GM18868 (cell line): ENCODE measurements around the gene ATP5F1D.

ENCODE experiments used
- ATAC-seq: cut with Tn5 transposase; IDR thresholded peaks from one replicate; pipeline ENCODE4 v1.9.1; 2021; ENCODE audit warnings: mild to moderate bottlenecking, moderate library complexity; ENCODE audit not compliant: unreplicated experiment

The ATP5F1D gene

DNA sequence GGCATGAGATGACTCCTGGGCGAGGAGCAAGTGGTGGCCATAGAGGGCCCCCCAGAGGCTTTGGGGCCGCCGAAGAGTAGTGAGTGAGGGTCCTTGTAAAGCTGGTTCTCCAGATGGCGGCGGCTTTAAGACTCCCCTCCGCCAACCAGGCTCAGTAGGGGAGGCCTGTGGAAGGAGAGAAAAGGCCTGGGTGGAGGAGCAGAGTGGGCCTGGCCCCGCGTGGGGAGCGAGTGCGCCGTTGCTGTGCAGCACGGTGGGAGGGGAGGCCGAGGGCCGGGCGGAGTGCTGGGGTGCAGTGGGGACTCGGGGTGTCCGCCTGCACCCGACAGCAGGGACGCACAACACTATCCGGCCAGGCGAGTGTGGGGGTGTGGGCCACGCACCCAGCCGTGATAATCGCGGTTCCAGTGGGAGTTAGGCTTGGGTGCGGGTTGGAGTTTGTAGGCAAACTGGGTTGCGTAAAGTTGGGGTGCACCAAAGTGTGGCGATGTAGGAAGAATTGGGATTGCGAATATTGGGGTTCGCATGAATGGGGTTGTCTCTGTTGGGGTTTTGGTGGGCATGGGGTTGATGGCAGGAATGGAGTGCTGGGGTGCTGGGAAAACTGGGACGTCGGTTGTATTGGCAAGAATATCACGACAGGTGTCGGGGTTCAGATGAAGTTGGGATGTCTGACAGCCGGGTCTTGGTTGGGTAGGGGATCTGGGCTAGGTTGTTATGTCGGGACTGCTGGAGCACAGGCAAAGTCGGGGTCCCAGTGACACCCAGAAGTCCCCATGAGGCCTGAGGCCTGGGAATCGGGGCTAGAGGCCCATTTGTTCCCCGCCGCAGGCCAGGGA, 26.9 kb downstream of the ATP5F1D start:
- no peak for ATAC-seq

DNA sequence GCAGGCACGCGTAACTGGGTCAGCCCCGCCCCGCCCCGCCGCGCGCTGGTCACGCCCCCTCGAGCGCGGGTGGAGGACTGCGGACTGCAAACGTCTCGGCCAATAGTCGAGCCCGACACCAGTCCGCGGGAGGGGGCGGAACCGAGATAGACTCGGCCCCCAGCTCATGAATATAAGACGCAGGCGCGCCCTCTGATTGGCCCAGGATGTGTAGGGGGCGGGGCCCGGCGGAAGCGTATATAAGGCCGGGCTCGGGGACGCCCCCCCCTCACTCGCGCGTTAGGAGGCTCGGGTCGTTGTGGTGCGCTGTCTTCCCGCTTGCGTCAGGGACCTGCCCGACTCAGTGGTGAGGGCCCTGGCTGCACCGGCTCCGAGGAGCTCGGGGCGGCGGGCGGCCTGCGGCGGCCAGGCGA, 27.5 kb downstream of the ATP5F1D start, which contains the start of gene CIRBP:
CIRBP (plus strand) TSS at position 268 of the 413 bp plus-strand sequence. CDS start 1,602 bp downstream, outside the sequence.
- ATAC-seq = peak; percentile 58

DNA sequence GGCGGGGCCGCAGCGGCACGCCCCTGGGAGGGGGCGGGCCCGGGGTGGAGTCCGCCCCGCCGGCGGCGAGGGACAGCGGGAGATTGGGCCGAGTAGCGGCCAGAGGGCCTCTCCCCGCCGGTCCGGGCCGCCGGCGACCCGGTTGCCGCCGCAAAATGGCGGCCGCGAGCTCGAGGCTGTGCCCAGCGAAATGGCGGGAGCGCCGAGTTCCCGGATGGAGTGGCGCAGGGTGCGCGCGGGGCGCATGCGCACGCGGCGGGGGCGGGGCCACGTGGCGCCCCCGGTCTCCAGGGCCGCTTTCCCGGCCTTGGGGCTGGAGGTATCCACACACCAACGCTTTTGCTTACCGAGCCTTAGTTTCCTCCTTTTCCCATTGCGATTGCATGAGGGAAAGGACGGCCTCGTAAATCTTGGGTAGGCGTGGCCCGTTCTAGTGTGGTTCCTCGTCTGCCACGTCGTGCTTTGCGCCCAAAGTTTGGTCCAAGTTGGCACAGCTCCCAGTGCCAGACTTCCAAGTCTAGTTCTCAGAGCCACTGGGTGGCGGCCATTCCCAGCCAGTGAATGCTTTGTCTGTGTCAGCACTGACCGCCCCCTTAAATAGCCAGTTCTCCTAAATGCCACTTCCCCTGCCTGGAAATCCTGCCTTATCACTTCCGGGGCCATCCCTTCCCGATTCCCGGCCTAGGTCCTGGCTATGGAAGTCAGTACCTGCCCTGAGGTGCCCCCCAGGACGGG, 28.1 kb downstream of the ATP5F1D start:
- ATAC-seq = peak; percentile 27

DNA sequence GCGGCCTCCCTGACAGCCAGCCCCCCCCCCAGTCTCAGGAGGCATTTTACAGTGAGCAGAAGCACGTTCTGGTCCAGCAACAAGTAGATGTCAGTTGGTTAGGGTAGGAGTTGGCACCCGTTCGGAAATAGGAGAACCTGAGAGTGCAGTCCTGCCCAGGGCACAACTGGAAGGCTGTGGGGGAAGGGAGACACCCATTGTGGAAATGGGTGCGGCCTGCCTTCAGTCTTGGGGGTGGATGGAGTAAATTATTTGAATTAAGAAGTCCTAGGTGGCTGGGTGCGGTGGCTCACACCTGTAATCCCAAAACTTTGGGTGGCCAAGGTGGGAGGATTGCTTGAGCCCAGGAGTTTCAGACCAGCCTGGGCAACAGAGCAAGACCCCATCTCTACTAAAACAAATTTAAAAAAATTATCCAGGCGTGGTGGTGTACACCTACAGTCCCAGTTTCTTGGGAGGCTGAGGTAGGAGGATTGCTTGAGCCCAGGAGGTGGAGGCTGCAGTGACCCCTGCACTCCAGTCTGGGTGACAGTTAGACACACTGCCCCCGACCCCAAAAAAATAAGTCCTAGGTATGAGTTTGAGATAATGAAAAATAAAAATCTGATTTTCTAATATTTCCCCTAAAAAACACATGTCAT, 28.8 kb downstream of the ATP5F1D start:
- no peak for ATAC-seq

DNA sequence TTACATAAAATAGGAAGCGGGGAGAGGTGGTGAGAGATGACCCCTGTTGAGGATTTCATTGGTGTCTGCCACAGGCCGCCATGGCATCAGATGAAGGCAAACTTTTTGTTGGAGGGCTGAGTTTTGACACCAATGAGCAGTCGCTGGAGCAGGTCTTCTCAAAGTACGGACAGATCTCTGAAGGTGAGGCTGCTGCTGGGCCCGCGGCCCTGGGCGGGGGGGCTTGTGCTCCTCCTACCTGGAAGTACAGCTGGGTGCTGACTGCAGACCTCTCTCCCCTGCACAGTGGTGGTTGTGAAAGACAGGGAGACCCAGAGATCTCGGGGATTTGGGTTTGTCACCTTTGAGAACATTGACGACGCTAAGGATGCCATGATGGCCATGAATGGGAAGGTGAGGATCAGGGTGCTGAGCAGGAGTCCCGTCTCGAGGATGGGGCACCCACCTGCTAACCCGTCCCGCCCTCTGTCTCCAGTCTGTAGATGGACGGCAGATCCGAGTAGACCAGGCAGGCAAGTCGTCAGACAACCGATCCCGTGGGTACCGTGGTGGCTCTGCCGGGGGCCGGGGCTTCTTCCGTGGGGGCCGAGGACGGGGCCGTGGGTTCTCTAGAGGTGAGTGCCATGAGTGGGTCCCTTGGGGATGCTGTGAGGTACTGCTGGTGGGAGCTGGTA, 29.4 kb downstream of the ATP5F1D start:
- ATAC-seq = no peak

DNA sequence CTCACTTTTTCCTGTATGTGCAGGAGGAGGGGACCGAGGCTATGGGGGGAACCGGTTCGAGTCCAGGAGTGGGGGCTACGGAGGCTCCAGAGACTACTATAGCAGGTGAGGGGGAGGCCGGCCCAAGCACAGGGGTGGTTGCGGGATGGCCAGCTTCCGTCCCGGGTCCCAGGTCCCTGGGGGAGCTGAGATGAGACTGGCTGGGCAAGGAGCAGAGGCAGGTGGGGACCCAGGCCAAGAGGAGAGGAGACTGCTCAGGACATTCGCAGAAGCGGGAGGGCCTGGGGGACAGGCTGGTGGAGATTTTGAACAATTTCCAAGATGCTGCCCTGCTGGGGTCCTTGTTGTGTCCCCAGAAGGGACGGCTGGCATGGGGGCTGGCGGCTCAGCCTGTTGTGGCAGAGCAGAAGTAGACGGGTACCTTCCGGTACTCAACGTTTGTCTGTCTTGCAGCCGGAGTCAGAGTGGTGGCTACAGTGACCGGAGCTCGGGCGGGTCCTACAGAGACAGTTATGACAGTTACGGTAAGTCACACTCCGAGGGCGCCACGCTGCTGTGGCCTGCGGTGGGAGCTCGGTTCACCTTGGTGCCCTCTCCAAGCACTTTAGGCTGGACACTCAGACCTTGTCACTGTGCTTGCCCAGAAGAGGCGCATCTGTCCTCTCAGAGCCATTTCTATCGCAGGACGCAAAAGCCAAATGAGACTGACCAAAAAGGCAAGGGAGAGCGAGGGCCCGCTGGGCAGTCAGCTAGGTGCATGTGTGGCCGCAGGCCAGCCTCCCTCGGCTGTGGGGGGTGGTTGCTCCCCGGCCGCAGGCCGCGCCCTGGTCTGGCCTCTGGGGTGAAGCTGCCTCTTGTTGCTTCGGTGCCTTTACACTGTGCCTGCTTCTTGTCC, 30.2 kb downstream of the ATP5F1D start:
- no peak for ATAC-seq

DNA sequence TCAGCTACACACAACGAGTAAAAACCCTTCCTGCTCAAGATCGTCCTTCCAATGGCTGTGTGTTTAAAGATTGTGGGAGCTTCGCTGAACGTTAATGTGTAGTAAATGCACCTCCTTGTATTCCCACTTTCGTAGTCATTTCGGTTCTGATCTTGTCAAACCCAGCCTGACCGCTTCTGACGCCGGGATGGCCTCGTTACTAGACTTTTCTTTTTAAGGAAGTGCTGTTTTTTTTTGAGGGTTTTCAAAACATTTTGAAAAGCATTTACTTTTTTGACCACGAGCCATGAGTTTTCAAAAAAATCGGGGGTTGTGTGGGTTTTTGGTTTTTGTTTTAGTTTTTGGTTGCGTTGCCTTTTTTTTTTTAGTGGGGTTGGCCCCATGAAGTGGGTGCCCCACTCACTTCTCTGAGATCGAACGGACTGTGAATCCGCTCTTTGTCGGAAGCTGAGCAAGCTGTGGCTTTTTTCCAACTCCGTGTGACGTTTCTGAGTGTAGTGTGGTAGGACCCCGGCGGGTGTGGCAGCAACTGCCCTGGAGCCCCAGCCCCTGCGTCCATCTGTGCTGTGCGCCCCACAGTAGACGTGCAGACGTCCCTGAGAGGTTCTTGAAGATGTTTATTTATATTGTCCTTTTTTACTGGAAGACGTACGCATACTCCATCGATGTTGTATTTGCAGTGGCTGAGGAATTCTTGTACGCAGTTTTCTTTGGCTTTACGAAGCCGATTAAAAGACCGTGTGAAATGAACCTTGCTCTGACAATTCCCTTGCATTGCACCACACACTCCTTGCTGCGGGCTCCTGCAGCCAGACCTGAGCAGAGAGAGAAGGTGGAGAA, 31.1 kb downstream of the ATP5F1D start:
- ATAC-seq = no peak

DNA sequence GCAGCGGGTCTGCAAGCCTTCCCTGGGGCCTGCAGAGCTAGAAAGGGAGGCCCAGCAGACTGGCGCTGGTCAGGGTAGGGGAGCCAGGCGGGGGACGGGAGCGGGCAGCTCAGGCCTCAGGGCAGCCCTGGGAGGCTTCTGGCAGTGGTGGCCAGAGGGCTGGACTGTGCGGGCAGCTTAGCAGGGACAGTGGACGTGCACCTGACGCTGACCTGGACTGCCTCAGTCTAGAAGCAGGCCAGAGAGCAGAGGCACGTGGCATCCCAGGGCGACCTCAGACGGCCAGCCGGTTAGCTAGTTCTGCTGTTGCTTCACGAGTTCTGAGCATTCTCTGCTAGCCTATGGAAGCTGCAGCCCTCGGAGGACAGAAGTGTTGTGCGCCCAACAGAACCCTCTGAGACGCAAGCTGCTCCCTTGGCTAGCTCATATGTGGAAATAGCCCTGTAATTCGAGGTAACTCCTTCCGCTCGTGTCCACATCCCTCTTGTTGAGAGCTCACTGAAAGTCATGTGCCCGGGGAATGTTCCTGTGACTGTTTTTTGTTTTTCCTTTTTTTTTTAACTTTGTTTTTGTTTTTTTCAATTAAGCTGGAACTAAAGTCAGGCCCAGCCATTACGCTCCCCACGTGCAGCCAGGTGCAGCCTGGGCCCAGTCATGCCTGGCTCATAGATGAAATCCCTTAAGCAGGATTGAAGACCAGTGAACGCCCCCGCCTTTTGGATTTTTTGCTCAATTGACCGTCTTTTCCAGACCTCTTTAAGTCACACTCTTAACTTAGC, 31.9 kb downstream of the ATP5F1D start:
- no peak for ATAC-seq

DNA sequence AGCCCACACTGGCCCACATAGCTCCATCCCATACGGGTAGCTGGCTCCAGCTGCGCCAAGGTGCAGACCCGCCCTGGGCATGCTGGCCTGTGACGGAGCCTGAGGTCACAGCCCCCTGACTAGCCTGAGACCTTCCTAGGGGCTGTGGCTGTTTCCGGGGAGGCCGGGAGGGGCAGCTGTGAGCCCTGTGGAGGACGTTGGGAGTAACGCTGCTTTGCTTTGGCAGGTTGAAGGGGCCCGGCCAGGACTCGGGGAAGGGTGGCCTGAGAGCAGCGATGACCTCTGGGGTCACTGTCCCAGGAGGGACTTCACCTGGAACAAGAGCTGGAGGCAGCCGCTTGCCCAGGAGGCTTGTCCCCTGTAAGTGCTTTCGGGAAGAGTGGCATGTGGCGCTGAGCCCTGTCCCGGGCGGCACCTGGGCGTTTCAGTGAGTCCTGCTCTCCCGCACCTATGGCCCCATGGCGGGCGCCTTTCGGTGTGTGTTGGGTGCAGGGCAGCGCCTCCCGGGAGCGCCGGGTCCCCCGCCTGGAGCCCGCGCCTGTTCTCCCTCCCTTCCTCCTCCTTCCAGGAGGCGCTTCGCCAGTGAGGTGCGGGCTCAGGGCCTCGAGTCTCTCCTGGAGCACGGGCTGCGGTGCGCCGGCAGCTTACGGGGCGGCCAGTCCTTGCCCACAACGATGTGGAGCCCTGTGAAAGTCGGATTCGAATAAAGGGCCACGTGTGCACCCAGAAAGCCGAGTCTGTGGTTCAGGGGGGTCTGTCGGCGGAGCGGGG, 32.7 kb downstream of the ATP5F1D start:
- no peak for ATAC-seq

DNA sequence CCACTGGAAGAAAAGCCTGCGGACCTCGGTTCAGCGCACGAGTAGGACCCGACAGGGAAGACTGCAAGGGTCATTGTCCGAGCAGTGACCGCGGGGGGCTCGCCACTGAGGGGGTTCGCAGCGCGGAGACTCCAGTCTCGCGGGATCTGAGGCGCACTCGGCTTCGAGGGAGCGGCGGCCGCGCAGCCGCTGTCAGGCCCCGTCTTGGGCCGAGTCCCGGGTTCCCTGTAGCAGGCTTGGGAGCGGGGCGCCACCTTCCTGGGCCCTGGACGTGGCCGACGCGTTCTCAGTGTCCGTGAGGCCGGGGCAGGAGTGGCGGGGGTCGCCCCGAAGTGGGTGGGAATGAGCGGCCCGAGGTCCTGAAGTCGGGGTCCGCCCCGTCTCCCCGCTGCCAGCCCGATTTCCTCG, 33.3 kb downstream of the ATP5F1D start:
- no peak for ATAC-seq

DNA sequence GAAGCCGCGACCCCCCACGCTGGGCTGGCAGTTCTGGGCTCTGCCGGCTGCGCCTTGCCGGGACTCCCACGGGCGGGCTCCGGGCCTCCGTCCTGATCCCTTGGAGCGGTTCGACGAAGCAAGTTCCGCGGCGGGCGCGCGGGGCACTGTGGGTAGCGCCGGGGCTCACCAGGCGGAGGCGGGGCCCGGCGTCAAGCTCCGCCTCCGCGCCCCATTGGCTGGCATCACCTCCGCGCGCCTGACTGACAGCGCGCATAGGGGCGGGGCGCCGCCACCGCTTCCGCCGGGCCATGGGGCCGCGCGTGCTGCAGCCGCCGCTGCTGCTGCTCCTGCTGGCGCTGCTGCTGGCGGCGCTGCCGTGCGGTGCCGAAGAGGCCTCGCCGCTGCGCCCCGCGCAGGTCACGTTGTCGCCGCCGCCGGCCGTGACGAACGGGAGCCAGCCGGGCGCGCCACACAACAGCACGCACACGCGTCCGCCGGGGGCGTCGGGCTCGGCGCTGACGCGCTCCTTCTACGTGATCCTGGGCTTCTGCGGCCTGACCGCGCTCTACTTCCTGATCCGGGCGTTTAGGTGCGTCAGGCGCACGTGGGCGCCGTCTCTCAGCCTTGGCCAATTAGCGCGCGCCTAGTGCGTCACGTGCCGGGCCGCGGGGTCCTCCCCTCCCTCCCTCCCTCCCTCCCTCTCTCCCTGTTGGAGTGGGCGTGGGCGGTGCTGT, 33.9 kb downstream of the ATP5F1D start, which contains the start of gene FAM174C:
FAM174C (plus strand) TSS at position 271 of the 716 bp plus-strand sequence; CDS start at position 291, 20 bp downstream.
- peak; percentile 76 for ATAC-seq

DNA sequence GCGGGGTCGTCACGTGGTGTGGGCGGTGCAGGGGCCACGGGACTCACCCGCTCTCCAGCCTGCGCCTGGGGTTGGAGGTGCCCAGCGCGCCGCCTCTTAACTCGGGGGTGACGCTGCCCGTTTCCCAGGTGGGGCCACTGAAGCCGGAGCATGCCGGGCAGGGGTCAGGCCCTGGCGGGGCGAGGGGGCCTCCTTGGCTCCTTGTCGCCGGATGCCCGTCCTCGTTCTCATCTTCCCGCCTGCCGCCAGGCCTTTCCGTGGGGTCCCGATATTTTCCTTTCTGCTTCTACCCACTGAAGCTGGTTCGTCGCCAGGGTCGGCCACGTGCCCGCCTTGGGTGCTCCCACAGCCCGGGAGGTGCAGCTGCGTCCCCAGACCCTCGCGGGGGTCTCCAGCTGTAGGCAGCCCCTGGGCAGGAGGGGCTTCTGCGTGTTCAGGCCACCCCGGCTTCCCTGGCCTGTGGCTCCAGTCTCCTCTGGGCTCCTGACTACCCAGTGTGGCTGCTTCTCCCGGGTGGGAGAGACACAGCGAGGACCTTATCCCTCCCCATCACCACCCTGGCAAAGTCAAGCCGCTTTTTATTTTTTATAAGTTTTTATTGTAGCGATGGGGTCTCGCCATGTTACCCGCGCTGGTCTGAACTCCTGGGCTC, 34.6 kb downstream of the ATP5F1D start:
- ATAC-seq = no peak

DNA sequence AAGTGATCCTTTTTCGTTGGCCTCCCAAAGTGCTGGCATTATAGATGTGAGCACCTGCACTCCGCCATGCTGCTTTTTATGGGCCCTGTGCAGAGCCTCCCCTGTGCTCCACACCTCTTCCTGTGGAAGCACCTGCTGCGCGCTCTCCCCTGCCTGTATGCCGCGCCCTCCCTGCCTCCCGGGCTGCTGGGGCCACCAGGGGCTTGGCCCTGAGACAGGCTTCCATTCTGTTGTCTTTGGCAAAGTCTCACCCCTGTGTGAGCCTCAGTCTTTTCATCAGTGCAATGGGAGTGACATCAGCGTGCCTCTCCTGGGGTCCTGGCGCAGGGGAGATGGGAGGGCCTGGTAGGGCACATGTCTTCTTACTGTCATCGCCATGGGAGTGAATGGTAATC, 35.1 kb downstream of the ATP5F1D start:
- no peak for ATAC-seq

DNA sequence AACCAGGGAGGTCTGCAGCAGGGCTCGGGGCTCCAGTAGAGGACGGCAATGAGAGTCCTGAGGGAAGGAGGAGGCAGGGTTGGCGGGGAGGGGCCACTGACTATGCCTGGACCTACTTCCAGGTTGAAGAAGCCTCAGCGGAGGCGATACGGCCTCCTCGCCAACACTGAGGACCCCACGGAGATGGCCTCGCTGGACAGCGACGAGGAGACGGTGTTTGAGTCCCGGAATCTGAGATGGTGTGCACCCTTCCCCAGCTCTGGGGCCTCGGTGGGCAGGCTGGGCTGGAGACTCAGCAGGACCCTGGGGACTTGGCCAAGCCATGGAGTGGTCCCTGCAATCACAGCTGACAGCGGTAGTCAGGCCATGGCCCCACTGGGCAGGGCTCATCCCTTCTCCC, 35.5 kb downstream of the ATP5F1D start:
- no peak for ATAC-seq

DNA sequence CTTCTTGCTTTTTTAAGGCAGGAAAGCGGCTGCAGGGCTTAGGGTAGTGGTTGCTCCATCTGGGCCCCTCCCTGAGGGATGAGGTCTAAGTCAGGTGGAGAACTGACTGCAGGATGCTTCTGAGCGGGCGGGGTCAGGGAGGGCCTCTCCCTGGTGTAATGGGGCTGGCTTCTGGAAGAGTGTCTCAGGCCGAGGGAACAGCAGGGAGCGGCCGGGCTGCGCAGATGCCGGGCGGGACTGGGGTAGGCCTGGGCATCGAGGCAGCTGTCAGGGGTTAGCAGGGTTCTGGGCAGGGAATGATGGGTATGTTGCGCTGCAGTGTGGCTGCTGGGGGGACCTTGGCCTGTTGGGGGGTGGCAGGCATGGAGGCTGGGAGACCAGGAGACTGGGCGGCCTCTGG, 36.5 kb downstream of the ATP5F1D start:
- no peak for ATAC-seq
